Measurements from ENCODE around the gene EEF2KMT.

DNA sequence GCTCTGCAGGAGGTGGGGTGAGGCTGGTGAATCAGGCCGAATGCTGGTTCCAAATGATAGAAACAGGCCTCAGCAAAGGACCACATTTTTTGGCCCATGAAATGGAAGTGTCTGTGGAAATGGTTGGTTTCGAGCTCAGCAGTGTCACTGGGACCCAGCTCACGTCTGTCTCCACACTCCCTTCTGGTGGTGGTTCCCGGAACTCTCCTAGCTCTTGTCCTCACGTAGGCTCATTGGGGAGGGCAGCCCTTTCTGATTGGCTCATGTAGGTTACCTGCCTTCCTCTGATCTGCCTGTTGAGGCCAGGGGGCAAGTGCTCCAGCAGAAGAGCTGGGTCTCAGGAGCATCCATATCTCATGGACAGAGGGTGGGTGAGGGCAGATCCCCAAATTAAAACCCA lies 22.0 kb downstream of the EEF2KMT start:
- TF ChIP-seq POLR2A (IDR thresholded peaks at IDR 0.05) (no peak), EP300 (IDR thresholded peaks at IDR 0.05) (no peak)
